Measurements from ENCODE around the gene SULT4A1. TPM values are rescaled to one million over a fixed set of nuclear protein-coding genes. Genes with fewer than 3 reads are reported as not detected.

SULT4A1 gene
- total RNA-seq, 4 donors from 2014 or later, result 1.0 to 1.3 (median 1.3) TPM

- H3K4me3 ChIP-seq, result no peak overlapping the region
- H3K36me3 ChIP-seq, result no peaks in the 10 kb centered on the region
- WGBS, result 54% methylated on average over 13 of the region's 15 CpGs
- peaks cover 0 to 86% (median 26%) of the 10 kb centered on the region in 4 donors for H3K27me3 ChIP-seq
- TF ChIP-seq EP300 (IDR thresholded peaks at IDR 0.05) (no peak), POLR2AphosphoS5 (IDR thresholded peaks at IDR 0.05) (no peak), CTCF (IDR thresholded peaks at IDR 0.05) (no peak), POLR2A (IDR thresholded peaks at IDR 0.05; ENCODE audit: low read depth) (no peak)
- intact Hi-C loops (cut with DNase I), result no loop called here
- H3K4me1 ChIP-seq, result peaks cover 0 to 13% (median 13%) of the 10 kb centered on the region in 4 donors
- H3K27ac ChIP-seq (replicated peaks in 1 of 4), result no peak overlapping the region
- no peak for DNase-seq (ENCODE audit: extremely low spot score)
- no peaks in the 10 kb centered on the region for H3K9me3 ChIP-seq
These were observed 30.0 kb upstream of the SULT4A1 start for GRCh38 chr22:43892183-43892894.

GRCh38 chr22:43891360-43892182 lies 29.3 kb upstream of the SULT4A1 start, which contains the start of gene PNPLA5:
Gene PNPLA5 (minus strand): TSS chr22:43892013. CDS start chr22:43891880, 133 bp downstream.
- intact Hi-C loops (cut with DNase I), result no loop called here
- H3K27ac ChIP-seq (replicated peaks in 1 of 4), result no peak within 1 kb of the TSS
- peak within 1 kb of the TSS in 1 of 4 donors; percentile 12 for H3K4me3 ChIP-seq
- 5% methylated on average over 8 of the region's 72 CpGs for WGBS
- TF ChIP-seq CTCF (IDR thresholded peaks at IDR 0.05) (no peak), EP300 (IDR thresholded peaks at IDR 0.05) (no peak), POLR2A (IDR thresholded peaks at IDR 0.05; ENCODE audit: low read depth) (no peak), POLR2AphosphoS5 (IDR thresholded peaks at IDR 0.05) (no peak)
- no peaks in the 10 kb centered on the region for H3K36me3 ChIP-seq
- DNase-seq (ENCODE audit: extremely low spot score), result no peak
- H3K9me3 ChIP-seq, result no peaks in the 10 kb centered on the region
- H3K4me1 ChIP-seq, result peaks cover 0 to 13% (median 13%) of the 10 kb centered on the region in 4 donors
- H3K27me3 ChIP-seq, result peaks cover 0 to 93% (median 26%) of the 10 kb centered on the region in 4 donors

- Histone ChIP-seq H3K9me3 (no peaks in the 10 kb centered on the region), H3K4me3 (peak overlapping the region in 1 of 4 donors; percentile 12), H3K27me3 (peaks cover 0 to 93% (median 26%) of the 10 kb centered on the region in 4 donors), H3K36me3 (no peaks in the 10 kb centered on the region), H3K4me1 (peaks cover 0 to 13% (median 13%) of the 10 kb centered on the region in 4 donors), H3K27ac (replicated peaks in 1 of 4) (no peak overlapping the region)
- intact Hi-C loops (cut with DNase I), result no loop called here
- TF ChIP-seq POLR2A (IDR thresholded peaks at IDR 0.05; ENCODE audit: low read depth), result no peak
- no peak for TF ChIP-seq CTCF (IDR thresholded peaks at IDR 0.05)
- no peak for TF ChIP-seq EP300 (IDR thresholded peaks at IDR 0.05)
- no peak for TF ChIP-seq POLR2AphosphoS5 (IDR thresholded peaks at IDR 0.05)
- DNase-seq (ENCODE audit: extremely low spot score), result no peak
- 31% methylated on average over 18 of the region's 24 CpGs for WGBS
These were observed 28.6 kb upstream of the SULT4A1 start for GRCh38 chr22:43890901-43891331.

- DNase-seq (ENCODE audit: extremely low spot score), result no peak
- Histone ChIP-seq H3K27me3 (peaks cover 0 to 92% (median 26%) of the 10 kb centered on the region in 4 donors), H3K36me3 (no peaks in the 10 kb centered on the region), H3K4me1 (peaks cover 0 to 13% (median 13%) of the 10 kb centered on the region in 4 donors), H3K9me3 (no peaks in the 10 kb centered on the region), H3K4me3 (no peak overlapping the region), H3K27ac (replicated peaks in 1 of 4) (no peak overlapping the region)
- 29% methylated on average over 3 of the region's 4 CpGs for WGBS
- TF ChIP-seq EP300 (IDR thresholded peaks at IDR 0.05), result no peak
- no peak for TF ChIP-seq POLR2AphosphoS5 (IDR thresholded peaks at IDR 0.05)
- TF ChIP-seq POLR2A (IDR thresholded peaks at IDR 0.05; ENCODE audit: low read depth), result no peak
- no peak for TF ChIP-seq CTCF (IDR thresholded peaks at IDR 0.05)
- intact Hi-C loops (cut with DNase I), result no loop called here
These were observed 27.5 kb upstream of the SULT4A1 start for GRCh38 chr22:43889860-43890253.
